ENCODE data around the gene MAPKAPK2. TPM values are rescaled to one million over a fixed set of nuclear protein-coding genes. Genes with fewer than 3 reads are reported as not detected.

The MAPKAPK2 gene
- total and polyA plus RNA-seq, 2 donors = 36.4 to 72.3 TPM

Other genes starting within 250 kb of the MAPKAPK2 start
- gene IKBKE, start 214.4 kb upstream of the MAPKAPK2 start, total RNA-seq = 23.9 TPM
- 17.1 TPM for gene IKBKE, start 214.4 kb upstream of the MAPKAPK2 start, polyA plus RNA-seq
- 73.4 TPM for gene RASSF5, start 177.4 kb upstream of the MAPKAPK2 start, total RNA-seq
- 54.3 TPM for gene RASSF5, start 177.4 kb upstream of the MAPKAPK2 start, polyA plus RNA-seq
- 54.1 TPM for gene EIF2D, start 72.4 kb upstream of the MAPKAPK2 start, total RNA-seq
- gene EIF2D, start 72.4 kb upstream of the MAPKAPK2 start, polyA plus RNA-seq = 43.2 TPM
- gene DYRK3, start 49.4 kb upstream of the MAPKAPK2 start, total RNA-seq = 7.2 TPM
- 4.9 TPM for gene DYRK3, start 49.4 kb upstream of the MAPKAPK2 start, polyA plus RNA-seq
- 0.28 TPM for gene IL19, start 85.9 kb downstream of the MAPKAPK2 start, total RNA-seq
- 1.0 TPM for gene IL19, start 85.9 kb downstream of the MAPKAPK2 start, polyA plus RNA-seq
- gene IL10, start 87.6 kb downstream of the MAPKAPK2 start, total RNA-seq = 1.8 TPM
- gene IL10, start 87.6 kb downstream of the MAPKAPK2 start, polyA plus RNA-seq = 19.1 TPM
- 0.05 TPM for gene IL20, start 180.7 kb downstream of the MAPKAPK2 start, total RNA-seq
- 0.66 TPM for gene IL20, start 180.7 kb downstream of the MAPKAPK2 start, polyA plus RNA-seq
- gene IL24, start 212.5 kb downstream of the MAPKAPK2 start, total RNA-seq = 0.09 TPM
- gene IL24, start 212.5 kb downstream of the MAPKAPK2 start, polyA plus RNA-seq = 0.50 TPM
- 38.9 TPM for gene FCMR, start 237.0 kb downstream of the MAPKAPK2 start, total RNA-seq
- 59.0 TPM for gene FCMR, start 237.0 kb downstream of the MAPKAPK2 start, polyA plus RNA-seq

Data from thymus (tissue), 2 donors.